WERI-Rb-1 (cell line): ENCODE data around the gene METTL24.
"Not testable (repeated sequence)": the region's sequence is repeated elsewhere in the genome, so short reads cannot be mapped to it uniquely, and the experiment has no call there.

ENCODE experiments used
- DNase-seq: peaks from one replicate; pipeline ENCODE4 v3.0.0-alpha.2; 2020
- H3K27ac ChIP-seq: fragments of 250-450 bp; sonication (Bioruptor Pico); 2 replicates; pipeline ENCODE4 v1.5.1; 2020; ENCODE audit warnings: mild to moderate bottlenecking, moderate library complexity
- H3K27me3 ChIP-seq: fragments of 250-450 bp; sonication (Bioruptor Pico); 2 replicates; pipeline ENCODE4 v1.5.1; 2021; ENCODE audit warnings: mild to moderate bottlenecking, low read depth, moderate library complexity; ENCODE audit not compliant: insufficient read depth, severe bottlenecking
- H3K36me3 ChIP-seq: fragments of 250-450 bp; sonication (Bioruptor Pico); 2 replicates; pipeline ENCODE4 v1.5.1; 2020; ENCODE audit warnings: mild to moderate bottlenecking, moderate library complexity
- H3K4me3 ChIP-seq: 2 replicates; pipeline ENCODE4 v1.5.1; 2011; ENCODE audit warnings: low read depth, mild to moderate bottlenecking, control low read depth, low read length
- H3K9me3 ChIP-seq: fragments of 250-450 bp; sonication (Bioruptor Pico); 2 replicates; pipeline ENCODE4 v1.5.1; 2021; ENCODE audit warnings: mild to moderate bottlenecking, moderate library complexity; ENCODE audit not compliant: severe bottlenecking
- TF ChIP-seq, protein P1 (sequence below): IDR thresholded peaks from 2 replicates; pipeline ENCODE4 v1.5.1; 2011; ENCODE audit warnings: low read depth, mild to moderate bottlenecking, control low read depth, inconsistent platforms, low read length

The METTL24 gene

DNA sequence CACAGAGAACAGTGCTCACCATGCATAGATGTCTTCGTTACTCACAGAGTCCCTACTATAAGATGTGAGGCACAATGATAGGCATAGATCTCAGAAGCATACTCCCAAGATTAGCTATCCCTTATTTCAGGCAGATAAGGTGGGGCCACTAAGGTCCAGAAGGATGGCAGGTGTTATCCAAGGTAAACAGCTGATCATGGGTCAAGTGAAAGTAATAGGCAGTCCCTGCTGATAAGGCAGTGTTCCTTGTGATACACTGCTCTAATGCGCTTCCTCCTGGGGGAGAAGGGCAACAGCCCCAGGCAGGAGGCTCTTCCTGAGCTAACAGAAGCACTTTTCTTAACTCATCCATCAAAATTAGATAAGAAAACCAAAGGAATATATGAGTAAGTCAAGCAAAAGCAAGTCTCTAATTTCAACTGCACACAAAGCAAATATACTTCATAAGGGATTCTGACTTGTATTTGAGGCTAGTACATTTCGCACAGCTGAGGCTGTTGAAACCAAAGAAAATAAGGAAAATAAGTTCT is 42.2 kb downstream of the METTL24 start:
- DNase-seq = no peak
- H3K27ac ChIP-seq = no peak overlapping the region
- H3K9me3 ChIP-seq = no peaks in the 10 kb centered on the region
- H3K36me3 ChIP-seq = no peaks in the 10 kb centered on the region
- no peaks in the 10 kb centered on the region for H3K27me3 ChIP-seq
- no peak overlapping the region for H3K4me3 ChIP-seq
- TF ChIP-seq, protein P1, sequence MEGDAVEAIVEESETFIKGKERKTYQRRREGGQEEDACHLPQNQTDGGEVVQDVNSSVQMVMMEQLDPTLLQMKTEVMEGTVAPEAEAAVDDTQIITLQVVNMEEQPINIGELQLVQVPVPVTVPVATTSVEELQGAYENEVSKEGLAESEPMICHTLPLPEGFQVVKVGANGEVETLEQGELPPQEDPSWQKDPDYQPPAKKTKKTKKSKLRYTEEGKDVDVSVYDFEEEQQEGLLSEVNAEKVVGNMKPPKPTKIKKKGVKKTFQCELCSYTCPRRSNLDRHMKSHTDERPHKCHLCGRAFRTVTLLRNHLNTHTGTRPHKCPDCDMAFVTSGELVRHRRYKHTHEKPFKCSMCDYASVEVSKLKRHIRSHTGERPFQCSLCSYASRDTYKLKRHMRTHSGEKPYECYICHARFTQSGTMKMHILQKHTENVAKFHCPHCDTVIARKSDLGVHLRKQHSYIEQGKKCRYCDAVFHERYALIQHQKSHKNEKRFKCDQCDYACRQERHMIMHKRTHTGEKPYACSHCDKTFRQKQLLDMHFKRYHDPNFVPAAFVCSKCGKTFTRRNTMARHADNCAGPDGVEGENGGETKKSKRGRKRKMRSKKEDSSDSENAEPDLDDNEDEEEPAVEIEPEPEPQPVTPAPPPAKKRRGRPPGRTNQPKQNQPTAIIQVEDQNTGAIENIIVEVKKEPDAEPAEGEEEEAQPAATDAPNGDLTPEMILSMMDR = no peak

DNA sequence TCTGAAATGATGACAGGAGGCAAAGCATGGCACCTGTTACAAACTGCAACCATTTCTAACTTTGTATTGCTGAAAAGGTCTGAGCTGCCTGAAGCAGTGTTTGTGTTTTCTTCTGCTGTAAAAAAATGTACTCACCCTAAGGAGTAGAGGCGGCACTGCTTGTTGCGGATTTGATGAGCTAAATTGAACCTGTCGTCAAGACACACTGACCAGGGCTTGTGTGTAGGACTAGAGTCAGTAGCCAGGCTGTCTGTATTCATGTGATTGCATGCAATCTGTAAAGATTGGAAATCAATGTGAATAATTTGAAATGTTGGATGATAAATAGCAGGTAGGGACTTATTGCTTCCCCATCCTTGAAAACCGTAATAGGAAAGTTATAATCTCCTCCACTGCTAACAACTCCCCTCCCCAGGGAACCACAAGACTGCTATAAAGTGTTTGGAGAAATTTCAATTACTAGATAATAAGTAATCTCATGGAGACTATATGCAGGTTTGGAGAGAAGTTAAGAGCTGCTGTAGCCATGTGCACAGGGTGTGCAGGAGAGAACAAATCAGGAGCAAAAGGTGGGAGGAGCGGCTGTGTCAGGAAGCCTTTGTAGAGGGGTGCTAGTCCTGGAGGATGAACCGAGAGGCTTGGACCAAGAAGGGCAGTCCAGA is 42.8 kb downstream of the METTL24 start:
- TF ChIP-seq, protein P1 = no peak
- no peaks in the 10 kb centered on the region for H3K27me3 ChIP-seq
- H3K27ac ChIP-seq = no peak overlapping the region
- no peak for DNase-seq
- H3K9me3 ChIP-seq = no peaks in the 10 kb centered on the region
- no peak overlapping the region for H3K4me3 ChIP-seq
- H3K36me3 ChIP-seq = no peaks in the 10 kb centered on the region

DNA sequence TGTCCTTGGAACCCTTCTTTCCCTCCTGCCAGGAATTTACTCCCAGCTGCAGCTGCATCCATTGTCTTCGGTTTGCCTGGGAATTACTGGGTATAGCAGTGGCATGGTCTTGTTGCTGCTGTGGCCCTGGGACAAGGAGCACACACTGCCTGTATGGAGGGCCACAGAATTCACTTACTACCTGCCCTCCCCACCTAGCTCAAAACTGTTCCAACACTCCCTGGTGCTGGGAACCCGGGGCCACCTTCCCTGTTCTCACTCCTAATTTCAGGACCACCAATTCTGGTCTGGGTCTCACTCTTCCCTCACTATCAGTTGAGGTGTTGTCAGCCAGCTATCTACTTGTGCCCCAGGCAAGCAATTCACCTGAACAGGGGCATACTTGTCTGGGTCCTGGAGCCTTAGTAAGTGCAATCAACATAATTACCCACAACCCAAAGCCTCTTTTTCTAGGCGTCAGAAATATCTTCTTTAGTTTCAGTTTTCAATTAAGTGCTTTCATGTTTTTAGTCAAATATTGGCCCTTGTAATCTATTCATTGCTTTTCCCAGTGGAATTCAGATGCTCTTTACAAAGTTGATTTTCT is 47.2 kb downstream of the METTL24 start:
- TF ChIP-seq, protein P1 = no peak
- Histone ChIP-seq H3K36me3 (no peaks in the 10 kb centered on the region), H3K9me3 (peaks cover 6% of the 10 kb centered on the region), H3K27ac (no peak overlapping the region), H3K27me3 (no peaks in the 10 kb centered on the region), H3K4me3 (no peak overlapping the region)
- no peak for DNase-seq

DNA sequence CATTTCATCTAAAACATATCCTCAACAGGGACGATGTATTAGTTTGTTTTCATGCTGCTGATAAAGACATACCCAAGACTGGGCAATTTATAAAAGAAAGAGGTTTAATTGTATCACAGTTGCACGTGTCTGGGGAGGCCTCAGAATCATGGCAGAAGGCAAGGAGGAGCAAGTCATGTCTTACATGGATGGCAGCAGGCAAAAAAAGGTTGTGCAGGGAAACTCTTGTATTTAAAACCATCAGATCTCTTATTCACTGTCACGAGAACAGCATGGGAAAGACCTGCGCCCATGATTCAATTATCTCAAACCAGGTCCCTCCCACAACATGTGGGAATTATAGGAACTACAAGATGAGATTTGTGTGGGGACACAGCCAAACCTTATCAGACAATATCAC is 48.7 kb downstream of the METTL24 start:
- not testable (repeated sequence) for H3K9me3 ChIP-seq, DNase-seq, H3K4me3 ChIP-seq, H3K27ac ChIP-seq, H3K27me3 ChIP-seq, H3K36me3 ChIP-seq

DNA sequence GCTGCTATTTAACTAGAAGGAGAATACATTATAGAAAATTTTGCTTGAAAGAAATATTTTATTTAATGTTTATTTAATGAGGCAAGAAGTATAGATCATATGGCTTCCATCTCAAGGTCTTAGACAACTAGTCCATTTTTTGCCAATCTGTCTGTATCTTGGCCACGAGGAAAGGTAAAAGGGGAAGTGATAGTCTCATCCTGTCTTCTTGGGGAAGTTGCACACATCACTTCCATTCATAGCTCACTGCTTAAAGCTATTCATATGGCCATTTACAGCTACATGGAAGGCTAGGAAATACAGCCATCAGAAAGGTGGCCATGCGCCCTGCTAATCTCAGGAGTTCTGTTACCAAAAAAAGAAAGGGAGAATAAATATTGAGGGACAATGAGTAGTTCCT is 50.8 kb downstream of the METTL24 start:
- DNase-seq = no peak
- TF ChIP-seq, protein P1 = no peak
- Histone ChIP-seq H3K9me3 (peaks cover 9% of the 10 kb centered on the region), H3K4me3 (no peak overlapping the region), H3K36me3 (no peaks in the 10 kb centered on the region), H3K27ac (no peak overlapping the region), H3K27me3 (no peaks in the 10 kb centered on the region)

DNA sequence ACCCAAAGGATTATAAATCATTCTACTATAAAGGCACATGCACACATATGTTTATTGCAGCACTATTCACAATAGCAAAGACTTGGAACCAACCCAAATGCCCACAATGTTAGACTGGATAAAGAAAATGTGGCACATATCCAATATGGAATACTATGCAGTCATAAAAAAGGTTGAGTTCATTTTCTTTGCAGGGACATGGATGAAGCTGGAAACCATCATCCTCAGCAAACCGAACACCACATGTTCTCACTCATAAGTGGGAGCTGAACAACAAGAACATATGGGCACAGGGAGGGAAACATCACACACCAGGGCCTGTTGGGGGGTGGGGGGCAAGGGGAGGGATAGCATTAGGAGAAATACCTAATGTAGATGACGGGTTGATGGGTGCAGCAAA is 52.3 kb downstream of the METTL24 start:
- not testable (repeated sequence) for H3K9me3 ChIP-seq, H3K27me3 ChIP-seq, H3K4me3 ChIP-seq, H3K36me3 ChIP-seq, DNase-seq, H3K27ac ChIP-seq

DNA sequence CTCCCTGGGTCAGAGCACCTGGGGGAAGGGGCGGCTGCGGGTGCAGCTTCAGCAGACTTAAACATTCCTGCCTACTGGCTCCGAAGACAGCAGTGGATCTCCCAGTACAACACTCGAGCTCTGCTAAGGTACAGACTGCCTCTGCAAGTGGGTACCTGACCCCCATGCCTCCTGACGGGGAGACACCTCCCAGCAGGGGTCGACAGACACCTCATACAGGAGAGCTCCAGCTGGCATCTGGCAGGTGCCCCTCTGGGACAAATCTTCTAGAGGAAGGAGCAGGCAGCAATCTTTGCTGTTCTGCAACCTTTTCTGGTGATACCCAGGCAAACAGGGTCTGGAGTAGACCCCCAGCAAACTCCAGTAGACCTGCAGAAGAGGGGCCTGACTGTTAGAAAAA is 54.5 kb downstream of the METTL24 start:
- not testable (repeated sequence) for H3K4me3 ChIP-seq, DNase-seq, H3K9me3 ChIP-seq, H3K27ac ChIP-seq, H3K27me3 ChIP-seq, H3K36me3 ChIP-seq
